NCI-H2227 treated with DMSO at 0.1 percent for 48 hours (cell line): ENCODE data around the gene TMEM161B.
"Not testable (repeated sequence)": the region's sequence is repeated elsewhere in the genome, so short reads cannot be mapped to it uniquely, and the experiment has no call there.

Source experiments
- DNase-seq: peaks from one replicate; lab custom pipeline; 2025; lab: John Stamatoyannopoulos, UW

Gene TMEM161B

GRCh38 chr5:88183255-88183654, 85.4 kb downstream of the TMEM161B start:
- DNase-seq, result no peak

- not testable (repeated sequence) for DNase-seq
Measured at GRCh38 chr5:88177486-88177885, 91.2 kb downstream of the TMEM161B start.

DNA sequence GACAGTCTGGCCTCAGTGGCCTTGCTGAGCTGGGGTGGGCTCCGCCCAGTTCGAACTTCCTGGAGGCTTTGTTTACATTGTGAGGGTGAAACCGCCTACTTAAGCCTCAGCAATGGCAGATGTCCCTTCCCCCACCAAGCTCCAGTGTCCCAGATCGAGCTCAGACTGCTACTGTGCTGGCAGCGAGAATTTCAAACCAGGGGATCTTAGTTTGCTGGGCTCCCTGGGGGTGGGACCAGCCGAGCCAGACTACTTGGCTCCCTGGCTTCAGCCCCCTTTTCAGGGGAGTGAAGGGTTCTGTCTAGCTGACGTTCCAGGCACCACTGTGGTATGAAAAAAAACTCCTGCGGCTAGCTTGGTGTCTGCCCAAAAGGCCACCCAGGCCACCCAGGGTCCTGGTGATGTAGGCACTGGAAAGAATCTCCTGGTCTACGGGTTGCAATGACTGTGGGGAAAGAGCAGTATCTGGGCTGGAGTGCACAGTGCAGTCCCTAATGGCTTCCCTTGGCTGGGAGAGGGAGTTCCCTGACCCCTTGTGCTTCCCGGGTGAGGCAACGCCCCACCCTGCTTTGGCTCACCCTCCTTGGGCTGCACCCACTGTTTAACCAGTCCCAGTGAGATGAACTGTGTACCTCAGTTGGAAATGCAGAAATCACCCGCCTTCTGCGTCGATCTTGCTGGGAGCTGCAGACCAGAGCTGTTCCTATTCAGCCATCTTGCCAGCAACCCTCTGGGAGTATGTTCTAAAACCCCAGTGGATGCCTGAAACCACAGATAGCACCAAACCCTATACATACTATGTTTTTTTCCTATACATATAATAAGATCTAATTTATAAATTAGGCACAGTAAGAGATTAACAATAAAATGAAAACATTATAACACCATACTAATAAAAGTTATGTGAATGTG, 95.5 kb downstream of the TMEM161B start:
- DNase-seq, result no peak

GRCh38 chr5:88159591-88159990, 109.1 kb downstream of the TMEM161B start:
- DNase-seq, result no peak

GRCh38 chr5:88158056-88158455, 110.6 kb downstream of the TMEM161B start:
- DNase-seq, result no peak

DNA sequence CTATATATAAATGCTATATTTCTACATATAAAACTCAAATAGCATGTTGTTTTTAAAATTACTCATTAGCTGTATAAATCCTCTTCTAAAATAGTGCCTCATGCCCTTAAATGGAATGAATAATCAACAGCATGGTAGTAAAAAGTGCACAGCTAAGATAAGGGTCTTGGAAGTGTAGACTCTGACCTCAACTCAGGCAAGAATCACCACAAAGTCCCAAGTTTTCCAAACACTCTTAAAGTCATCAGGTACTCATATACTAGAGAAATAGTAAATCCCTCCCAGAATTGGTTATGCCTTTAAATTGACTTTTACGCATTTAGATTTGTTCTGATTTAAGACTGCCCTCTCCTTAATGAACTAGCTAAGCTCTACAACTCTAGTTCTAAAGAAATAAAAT, 113.8 kb downstream of the TMEM161B start:
- no peak for DNase-seq

GRCh38 chr5:88150747-88151146, 117.9 kb downstream of the TMEM161B start:
- DNase-seq, result no peak

DNA sequence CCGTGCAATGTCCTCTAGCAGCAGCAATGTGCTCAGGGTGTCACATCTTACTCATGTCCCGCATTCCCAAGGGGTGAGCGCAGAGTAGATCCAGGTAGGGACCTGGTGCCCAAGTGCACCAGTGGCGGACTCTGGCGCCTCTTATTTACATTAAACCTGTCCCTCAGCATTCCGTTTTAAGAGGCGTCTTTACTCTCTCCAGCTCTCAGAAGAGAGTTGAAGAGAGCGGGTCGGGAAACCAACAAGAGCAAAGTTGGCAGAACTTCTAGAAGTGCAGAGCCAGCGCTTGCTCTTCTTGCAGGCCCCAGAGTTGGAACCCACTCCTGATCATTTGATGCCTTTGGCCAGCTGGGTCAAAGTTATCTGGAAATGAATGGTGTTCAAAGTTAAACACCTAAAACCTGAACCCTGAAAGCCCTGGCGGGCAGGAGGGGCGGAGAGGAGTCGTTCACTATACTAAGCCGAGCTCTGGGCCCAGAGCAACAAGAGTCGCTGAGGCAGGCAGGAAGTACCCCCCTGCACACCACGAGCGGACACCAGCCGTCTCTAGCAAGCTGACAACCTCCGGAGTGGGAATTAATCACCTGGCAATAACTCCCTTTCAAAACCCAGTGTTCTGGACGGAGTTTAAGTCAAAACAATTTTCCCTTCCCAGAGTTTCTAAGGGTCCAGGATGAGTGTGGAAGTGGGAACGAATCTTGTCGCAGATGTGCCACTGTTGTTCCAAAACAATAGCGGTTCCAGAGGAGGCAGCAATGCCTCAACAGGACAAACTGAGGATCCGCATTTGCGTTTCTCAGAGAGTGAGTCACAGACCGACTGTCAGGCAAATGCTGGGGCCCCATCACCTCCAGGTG, 122.8 kb downstream of the TMEM161B start:
- DNase-seq, result no peak

DNA sequence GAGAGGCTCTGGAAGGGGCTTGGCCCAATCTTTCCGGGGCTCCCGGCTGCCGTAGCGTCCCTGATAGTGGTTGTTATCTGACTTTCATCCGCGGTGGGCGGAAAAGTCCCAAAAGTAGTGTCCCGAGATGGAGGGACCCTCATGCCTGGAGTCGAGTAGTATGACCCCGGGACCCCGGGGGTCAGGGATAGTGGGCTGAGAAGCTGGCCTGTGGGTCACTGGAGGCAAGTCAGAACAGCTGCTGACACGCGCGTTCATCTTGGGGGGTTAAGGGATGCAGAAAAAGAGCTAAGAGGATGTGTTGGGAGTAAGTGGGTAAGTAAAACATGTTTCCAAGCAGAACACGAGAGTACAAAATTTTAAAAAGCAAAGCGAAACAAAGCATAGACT, 123.4 kb downstream of the TMEM161B start:
- DNase-seq, result no peak
